Suprapubic skin (tissue), 4 donors: ENCODE measurements around the gene ITPRIPL1.

Experiments used
- EP300 ChIP-seq: sonication (generic); formaldehyde crosslinking; IDR thresholded peaks from one replicate; pipeline ENCODE4 v1.6.1; 2017; ENCODE audit warnings: antibody characterized with exemption
- POLR2A ChIP-seq, 2 donors: fragments of 450-650 bp; IDR thresholded peaks; one replicate each; pipeline ENCODE4 v1.6.1; 2017; ENCODE audit warnings: antibody characterized with exemption in 2 of 2, mild to moderate bottlenecking in 2 of 2, moderate library complexity in 2 of 2
- POLR2AphosphoS5 ChIP-seq, 3 donors: sonication (generic); formaldehyde crosslinking; IDR thresholded peaks; one replicate each; pipeline ENCODE4 v1.6.1; 2017; ENCODE audit warnings: antibody characterized with exemption in 3 of 3
- TF ChIP-seq, protein P1 (sequence below), 2 donors: fragments of 200-600 bp in 1 of 2; fragments of 450-650 bp in 1 of 2; sonication (generic) in 1 of 2; IDR thresholded peaks; one replicate each; pipeline ENCODE4 v1.5.1; 2016 to 2019; ENCODE audit warnings: antibody characterized with exemption in 2 of 2, mild to moderate bottlenecking in 1 of 2, moderate library complexity in 1 of 2

GRCh38 chr2:96325041-96325883, at the start of gene ITPRIPL1:
- no peak for TF ChIP-seq POLR2A (IDR thresholded peaks at IDR 0.05)
- TF ChIP-seq, protein P1, sequence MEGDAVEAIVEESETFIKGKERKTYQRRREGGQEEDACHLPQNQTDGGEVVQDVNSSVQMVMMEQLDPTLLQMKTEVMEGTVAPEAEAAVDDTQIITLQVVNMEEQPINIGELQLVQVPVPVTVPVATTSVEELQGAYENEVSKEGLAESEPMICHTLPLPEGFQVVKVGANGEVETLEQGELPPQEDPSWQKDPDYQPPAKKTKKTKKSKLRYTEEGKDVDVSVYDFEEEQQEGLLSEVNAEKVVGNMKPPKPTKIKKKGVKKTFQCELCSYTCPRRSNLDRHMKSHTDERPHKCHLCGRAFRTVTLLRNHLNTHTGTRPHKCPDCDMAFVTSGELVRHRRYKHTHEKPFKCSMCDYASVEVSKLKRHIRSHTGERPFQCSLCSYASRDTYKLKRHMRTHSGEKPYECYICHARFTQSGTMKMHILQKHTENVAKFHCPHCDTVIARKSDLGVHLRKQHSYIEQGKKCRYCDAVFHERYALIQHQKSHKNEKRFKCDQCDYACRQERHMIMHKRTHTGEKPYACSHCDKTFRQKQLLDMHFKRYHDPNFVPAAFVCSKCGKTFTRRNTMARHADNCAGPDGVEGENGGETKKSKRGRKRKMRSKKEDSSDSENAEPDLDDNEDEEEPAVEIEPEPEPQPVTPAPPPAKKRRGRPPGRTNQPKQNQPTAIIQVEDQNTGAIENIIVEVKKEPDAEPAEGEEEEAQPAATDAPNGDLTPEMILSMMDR (IDR thresholded peaks at IDR 0.05), result no peak
- no peak for TF ChIP-seq POLR2AphosphoS5 (IDR thresholded peaks at IDR 0.05)
- no peak for TF ChIP-seq EP300
